ENCODE results near the gene UPB1.

UPB1 gene

GRCh38 chr22:24553597-24554312 lies 58.6 kb downstream of the UPB1 start:
- TF ChIP-seq CTCF (IDR thresholded peaks at IDR 0.05) = no peak

- TF ChIP-seq CTCF (IDR thresholded peaks at IDR 0.05) = no peak
Observed at GRCh38 chr22:24554313-24555164, 59.4 kb downstream of the UPB1 start, which contains the start of gene GUCD1. TSS of gene GUCD1 (minus strand) at chr22:24555138. CDS start at chr22:24554991, 147 bp downstream.

- no peak for TF ChIP-seq CTCF (IDR thresholded peaks at IDR 0.05)
Observed at GRCh38 chr22:24555165-24556039, 60.3 kb downstream of the UPB1 start, which contains the start of gene SNRPD3. TSS of gene SNRPD3 (plus strand) at chr22:24555999. CDS start at chr22:24557675, 1,676 bp downstream.

DNA sequence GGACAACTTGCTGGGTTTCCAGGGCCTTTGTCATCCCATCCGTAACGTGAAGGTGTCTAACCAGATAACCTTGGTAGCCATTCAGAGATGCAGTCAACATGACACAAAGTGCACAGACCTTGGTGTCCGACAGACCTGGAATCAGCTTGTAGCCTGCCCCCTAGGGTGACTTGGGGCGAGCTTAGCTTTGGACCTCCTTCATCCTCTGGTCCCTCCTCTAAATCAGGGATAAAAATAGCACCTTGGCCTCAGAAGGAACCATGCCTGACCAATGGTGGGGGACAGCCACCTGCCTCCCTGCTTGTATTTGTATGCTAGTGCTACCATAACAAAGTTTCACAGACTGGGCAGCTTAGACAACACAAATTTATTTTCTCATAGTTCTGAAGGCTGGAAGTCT lies 64.3 kb downstream of the UPB1 start:
- TF ChIP-seq CTCF (IDR thresholded peaks at IDR 0.05) = no peak

- no peak for TF ChIP-seq CTCF (IDR thresholded peaks at IDR 0.05)
Observed at GRCh38 chr22:24563246-24563645, 68.1 kb downstream of the UPB1 start.

DNA sequence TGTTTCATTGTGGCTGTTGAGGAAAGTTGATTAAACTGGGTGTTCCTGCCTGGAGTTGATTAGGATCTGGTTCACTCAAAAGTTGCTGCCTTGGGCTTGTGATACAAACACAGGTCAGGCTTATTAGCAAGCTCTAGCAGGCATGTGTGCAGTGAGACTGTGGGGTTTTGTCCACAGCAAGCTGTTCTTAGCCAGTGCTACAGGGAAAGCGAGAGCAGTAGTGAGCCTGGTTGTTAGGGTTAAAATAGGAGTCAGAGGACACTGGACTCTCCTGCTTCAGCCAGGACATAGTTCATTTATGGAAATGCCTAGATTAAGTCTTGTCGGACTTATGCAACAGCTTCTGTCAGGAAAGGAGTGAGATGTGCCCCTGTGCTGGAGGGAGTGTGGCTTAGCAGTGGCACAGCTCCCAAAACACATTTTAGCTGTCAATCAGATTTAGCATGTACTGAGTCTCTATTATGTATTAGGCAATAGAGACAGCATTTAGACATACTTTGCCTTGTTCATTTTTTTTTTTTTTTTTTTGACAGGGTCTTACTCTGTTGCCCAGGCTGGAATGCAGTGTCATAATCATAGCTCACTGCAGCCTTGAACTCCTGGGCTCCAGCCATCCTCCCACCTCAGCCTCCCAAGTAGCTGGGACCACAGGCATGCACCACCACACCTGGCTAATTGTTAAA lies 69.4 kb downstream of the UPB1 start:
- TF ChIP-seq CTCF (IDR thresholded peaks at IDR 0.05) = no peak

Data from LNCAP (cell line).